DMS 273 (cell line): ENCODE measurements around the gene MYO1A.
A peak's percentile ranks its signal among the peaks of the same experiment; 100 is the strongest.
"Not testable (repeated sequence)": the region's sequence is repeated elsewhere in the genome, so short reads cannot be mapped to it uniquely, and the experiment has no call there.

ENCODE experiments used
- DNase-seq: peaks from one replicate; lab custom pipeline; 2025; ENCODE audit not compliant: unreplicated experiment; lab: John Stamatoyannopoulos, UW

Gene MYO1A

DNA sequence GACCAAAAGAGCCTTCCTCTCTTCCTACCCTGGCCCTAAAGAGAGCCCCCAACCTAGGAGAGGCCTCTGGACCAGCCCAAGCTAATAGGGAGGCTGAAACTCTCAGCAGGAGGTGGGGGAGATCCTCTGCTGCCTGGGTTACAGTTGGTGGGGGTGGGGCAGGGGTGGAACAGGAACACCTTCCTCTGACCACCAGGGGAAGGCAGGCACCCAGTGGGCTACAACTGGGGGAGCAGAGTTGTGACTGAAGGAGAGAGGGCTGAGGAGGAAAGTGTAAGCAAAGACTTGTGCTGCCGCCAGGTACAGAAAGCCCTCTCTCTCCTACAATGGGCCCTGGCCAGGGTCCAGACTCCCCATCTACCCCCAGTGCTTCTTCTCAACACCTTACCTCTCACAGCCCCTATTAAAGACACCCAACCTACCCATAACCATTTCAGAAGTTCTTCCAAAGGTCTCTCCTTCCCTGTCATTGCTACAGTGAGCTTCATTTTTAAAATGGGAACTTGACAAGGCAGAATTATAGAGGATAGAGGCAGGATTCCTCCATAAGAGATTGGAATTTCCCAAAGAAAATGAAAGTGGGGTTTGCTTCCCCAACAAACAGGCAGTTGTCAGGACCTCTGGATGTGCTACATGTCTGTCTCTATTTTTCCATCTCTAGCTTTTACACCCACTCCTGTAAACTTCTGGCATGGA, 1.4 kb downstream of the MYO1A start:
- no peak for DNase-seq

DNA sequence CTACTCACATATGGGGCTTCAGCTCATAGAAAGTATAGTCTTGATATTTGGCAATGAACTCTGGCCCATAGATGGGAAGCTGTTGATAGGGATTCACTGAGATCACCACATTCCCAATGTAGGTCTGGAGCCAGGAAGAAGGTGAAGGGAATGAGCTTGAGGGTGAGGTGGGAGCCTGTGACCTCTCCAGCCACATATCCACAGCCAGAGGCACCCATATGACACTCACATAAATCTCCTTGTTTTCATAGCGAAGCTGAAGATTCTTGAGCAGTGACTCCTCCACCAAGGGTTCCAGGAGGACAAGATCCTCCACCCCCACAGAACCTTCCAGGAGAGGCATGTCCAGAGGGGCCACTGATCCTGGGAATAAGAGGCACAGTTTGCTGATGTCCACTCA, 1.9 kb downstream of the MYO1A start:
- no peak for DNase-seq

DNA sequence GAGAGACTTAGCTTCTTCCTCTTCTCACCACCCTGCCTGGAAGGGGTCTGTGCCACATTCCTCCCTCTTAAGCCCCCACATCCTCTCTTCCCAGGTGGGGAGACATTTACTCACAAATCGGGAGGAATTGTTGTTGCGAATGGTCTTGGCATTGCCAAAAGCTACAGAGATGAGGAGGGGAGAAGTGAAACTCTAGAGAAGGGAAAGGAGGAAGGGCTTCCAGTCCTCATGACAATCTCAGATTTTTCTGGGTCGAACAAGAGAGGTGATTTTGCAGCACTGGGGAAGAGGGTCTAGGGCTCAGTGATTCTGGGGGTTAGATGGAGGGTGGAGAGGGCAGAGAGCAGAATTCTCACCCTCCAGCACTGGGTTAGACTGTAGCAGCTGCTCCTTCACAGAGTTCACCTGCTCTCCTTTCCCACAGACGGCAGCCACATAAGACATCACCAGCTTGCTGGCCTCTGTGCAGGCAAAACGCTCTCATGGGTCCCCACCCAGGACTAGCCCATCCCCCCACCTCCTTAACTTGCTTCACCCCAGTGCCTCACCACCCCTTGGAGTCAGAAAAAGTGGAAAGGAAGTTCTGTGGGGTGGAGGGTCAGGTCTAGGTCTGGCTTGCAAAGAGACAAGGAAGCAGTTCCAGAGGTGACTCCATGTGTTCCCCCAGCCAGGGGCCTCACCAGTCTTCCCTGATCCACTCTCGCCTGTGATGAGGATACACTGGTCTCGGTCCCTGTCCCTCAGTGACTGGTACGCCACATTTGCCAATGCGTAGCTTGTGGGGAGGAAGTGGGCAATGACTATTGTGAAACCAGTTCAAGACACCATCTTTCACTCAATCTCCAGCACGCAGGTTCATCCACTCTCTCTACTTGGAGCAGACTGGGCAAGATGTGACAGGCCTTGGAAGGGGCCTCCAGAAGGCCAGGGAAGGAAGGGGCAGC, 2.7 kb downstream of the MYO1A start:
- no peak for DNase-seq

DNA sequence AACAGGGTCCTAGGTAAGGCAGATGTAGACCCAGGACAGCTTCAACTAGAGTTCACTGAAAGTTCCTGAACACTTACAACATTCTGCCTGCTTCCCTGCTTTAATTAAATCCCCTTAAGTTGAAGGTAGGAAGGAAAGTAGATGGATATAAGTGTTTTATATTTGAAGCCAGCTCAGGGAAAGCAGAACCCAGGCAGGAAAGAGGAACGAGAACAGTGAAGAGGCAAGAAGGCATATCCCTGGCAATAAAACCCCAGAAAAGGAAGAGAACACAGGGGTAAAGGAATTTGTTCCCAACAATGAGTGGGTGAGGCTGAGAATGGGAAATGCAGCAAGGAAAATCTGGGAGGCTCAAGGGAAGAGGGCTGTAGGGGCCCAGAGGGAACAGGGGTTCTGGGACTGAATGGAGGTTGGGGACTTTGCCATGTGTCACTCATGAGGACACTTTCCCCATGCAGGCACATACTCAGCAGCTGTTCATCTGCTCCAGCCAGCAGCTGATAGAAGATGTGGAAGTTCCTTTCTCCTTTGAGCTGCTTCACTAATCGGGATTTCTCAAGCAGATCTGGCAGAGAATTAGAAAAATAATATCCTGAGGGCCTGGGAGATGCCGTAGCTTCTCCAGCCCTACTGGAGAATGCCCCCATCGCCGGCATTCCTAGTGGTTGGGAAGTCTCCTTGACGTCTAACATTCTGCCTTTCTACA, 3.7 kb downstream of the MYO1A start:
- DNase-seq = no peak

DNA sequence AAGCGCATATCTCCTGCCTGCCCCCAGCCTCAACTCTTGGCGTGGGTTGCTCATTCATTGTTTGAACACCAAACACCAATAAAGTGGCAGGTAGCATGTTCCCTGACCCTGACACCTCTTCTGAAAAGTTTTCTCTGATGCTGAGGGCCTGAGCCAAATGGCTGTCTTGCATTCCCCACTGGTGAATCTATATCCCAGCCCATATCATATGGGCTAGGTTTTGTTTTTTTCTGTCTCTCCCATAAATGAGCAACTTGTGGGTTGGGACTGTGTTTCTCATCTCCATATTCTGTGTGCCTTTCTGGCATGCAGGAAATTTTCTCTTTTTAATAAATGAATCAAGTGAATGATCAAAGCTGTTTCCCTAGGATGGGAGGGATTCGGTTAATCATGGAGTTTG, 5.0 kb downstream of the MYO1A start:
- no peak for DNase-seq

DNA sequence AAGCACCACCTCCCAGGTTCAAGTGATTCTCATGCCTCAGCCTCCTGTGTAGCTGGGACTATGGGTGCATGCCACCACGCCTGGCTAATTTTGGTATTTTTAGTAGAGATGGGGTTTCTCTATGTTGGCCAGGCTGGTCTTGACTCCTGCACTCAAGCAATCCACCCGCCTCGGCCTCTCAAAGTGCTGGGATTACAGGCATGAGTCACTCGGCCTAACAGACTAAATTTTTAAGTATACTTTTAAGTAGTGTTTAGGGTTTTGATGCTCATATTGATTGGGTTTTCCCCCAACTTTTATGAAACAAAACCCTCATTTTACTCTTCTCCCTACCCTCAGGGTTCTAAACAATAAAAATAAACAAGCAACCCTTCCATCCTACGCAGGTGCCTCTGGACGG, 5.5 kb downstream of the MYO1A start:
- no peak for DNase-seq

DNA sequence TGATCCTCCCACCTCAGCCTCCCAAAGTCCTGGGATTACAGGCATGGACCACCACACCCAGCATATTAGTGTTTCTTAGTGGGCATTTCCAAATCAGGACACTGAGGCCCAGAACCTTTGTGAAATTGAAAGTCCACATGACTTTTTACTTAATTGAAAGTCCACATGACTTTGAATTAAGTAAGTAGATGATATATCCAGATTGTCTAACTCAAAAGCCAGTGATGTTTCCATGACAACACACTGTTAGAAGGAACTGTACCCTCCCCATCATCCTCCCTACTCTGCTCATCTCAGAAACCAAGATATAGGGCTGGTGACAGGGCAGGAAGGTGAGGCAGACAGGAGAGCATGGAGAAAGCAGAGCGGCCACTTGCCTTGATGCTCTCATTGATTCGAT, 7.2 kb downstream of the MYO1A start:
- DNase-seq = no peak

DNA sequence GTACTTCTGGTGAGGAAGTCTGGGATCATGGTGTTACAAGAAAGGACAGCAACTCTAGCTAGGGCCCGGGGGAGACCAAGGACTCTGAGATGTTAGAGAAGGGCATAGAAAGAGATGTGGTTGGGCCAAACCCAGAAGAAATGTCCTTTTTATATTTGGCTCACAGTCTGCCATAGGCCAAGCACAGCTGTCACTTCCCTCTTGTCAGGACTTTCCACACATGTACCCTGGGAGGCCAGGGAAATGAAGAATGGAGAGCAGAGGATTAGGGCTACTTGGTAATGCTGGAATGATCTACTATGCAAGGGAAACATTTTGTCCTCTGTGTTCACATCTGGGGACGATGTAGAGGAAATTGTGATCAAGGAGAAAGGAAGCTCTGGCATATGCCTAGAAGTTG, 9.2 kb downstream of the MYO1A start:
- no peak for DNase-seq

DNA sequence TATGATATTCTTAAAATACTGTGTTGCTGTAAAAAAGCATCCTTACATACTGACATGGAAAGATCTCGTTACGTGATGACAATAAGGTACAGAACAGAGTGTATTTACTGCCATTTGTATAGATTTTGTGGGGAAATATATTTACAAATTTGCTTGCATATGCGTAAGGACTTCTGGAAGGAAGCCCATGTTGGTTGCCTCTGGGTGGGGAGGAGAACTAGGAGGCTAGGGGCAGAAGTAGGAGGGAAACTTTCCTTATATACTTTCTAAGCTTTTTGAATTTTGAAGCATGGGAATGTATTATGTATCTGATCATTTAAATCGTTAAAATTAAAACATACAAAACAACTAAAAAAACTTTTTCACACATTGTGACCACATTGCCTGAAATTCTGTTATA, 9.7 kb downstream of the MYO1A start:
- DNase-seq = no peak

DNA sequence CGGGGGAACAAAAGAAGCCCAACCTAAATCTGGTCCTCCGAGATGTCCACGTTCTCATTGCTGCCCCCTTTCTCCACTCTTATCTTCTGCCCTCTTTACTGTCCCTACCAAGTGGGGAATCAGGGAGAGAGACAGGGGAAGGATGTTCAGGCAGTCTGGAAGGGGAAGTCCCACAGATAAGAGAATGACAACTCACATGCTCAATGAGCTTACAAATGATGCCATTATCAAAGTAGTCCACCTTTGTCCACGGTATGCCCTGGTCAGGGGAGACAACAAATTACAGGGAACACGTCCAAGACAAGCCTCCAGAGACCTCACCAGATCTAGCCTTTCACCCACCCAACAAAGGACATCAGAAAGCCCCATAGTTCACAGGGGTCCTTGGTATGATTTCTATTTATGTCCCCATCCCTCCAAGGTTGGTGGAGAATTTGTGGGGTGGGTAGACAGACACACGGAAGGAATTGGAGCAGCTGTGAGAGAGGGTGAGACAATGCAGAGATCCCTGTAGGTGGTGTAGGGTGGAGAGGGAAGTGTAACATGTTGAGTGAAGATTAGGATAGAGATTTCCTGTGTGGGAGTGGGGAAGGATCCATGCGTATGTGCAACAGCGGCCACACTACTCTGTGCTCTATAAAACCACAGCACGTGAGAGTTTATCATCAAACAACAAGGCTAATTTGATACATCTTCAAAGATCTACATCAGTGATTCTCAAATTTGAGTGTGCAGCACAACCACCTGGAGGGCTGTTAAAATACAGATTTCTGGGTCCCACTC, 10.7 kb downstream of the MYO1A start:
- no peak for DNase-seq

DNA sequence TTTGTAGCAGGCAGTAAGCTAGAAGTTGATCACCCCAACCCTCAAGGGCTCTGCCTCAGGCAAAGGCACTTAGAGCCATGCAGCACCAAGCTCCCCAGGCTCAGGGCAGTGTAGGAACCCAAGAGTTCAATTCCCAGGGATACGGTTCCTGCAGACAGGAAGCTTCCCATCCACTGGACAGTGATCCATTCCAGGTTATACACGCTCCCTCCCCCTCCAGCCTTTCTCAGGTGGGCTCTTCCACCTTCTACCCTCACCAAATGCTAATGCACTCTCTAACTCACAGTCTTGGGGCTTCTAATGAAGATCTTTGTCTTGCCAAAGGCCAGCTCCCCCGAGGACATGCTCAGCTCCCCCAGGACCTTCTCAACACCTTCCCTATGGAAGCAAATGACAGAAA, 12.7 kb downstream of the MYO1A start:
- no peak for DNase-seq

DNA sequence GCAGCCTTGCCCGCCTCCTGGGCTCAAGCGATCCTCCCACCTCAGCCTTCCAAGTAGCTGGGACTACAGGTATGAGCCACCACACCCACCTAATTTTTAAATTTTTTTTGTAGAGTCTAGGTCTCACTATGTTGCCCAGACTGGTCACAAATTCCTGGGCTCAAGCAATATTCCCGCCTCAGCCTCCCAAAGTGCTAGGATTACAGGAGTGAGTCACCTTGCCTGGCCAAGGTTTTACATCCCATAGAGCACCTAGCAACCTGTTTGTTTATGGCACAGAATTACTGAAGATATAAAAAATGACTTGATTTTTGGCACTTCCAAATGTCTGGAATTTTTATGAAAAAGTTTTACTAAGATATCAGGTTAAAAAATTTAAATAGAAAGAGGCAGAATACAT, 16.5 kb downstream of the MYO1A start:
- DNase-seq = no peak

DNA sequence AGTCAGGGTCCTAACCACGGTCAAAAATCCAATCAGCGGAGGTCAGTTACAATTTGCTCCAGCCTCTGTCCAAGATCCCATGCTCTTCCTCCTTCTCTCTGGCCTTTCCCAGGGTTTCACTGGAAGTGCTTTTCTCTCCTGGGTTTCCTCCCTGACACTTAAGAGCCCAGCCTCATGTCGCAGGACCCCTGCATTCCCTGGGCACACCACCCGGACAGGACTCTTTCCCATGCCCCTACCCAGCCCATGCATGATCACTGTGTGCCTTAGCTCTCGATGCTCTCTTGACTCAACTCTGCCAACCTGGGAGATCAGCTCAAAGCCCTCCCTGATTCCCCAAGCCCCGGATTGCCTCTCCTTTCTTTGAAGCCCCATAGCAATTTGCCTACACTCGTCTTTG, 18.1 kb downstream of the MYO1A start:
- DNase-seq = no peak

DNA sequence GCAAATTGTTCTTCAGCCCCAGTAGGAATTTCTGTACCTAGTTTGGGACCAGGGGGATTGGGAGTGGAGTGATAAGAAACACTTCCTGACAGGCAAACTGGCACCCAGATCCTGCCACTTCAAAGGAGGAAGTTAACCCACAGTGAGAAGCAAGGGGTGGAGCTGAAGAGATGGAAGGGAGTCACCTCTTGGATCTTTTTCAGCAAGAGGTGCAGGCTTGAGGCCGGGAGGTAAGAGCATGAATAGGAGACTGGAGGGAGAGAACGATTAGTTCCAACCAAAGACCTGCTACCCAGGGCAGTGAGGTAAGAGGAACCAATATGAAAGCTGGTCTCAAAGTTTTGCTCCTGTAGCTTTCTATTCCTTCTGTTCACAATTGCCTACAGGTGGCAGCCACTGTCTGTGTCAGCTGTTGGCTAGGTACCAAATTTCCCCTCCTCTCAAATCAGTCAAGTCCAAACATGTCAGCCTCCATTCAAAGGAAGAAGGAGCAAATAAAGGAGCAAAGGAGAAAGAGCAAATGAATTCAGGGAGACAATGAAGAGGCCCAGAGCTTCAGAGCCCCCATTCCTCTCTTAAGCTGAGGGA, 18.7 kb downstream of the MYO1A start:
- peak; percentile 81 for DNase-seq

DNA sequence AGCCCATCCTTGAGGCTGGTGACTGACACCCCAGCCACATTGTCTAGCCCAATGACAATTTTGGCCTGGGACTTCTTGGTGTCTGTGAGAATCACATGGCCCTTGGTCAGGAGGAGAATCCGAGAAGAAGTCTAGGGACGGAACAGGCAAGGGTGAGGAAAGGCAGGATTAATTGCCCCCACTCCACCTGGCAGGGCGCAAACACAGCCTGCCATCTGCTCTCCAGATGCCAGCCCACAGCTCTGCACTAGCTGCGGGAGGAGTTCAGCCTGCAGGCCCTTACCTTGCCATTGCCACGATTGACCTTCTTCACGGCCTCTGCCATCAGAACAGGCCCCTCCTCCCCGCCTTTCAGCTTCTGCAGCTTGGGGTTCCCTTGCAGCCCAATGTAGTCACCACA, 20.5 kb downstream of the MYO1A start:
- peak; percentile 84 for DNase-seq

DNA sequence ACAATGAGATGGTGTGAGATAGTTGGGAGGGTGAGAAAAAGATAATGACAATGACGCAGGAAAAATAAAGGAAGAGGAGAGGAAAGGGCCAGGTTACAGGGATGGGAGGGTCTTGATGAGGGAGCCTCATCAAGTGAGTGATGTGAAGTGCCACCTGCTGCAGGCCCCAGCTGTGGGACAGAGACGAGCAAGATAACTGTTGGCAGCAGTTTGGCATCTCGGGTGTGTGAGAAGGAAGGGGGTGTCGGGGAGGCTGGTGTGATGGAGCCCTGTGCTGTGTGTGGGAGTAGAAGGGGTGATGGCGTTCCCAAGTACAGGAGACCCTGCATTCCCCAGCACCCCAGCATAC, 22.1 kb downstream of the MYO1A start:
- DNase-seq = peak; percentile 27

DNA sequence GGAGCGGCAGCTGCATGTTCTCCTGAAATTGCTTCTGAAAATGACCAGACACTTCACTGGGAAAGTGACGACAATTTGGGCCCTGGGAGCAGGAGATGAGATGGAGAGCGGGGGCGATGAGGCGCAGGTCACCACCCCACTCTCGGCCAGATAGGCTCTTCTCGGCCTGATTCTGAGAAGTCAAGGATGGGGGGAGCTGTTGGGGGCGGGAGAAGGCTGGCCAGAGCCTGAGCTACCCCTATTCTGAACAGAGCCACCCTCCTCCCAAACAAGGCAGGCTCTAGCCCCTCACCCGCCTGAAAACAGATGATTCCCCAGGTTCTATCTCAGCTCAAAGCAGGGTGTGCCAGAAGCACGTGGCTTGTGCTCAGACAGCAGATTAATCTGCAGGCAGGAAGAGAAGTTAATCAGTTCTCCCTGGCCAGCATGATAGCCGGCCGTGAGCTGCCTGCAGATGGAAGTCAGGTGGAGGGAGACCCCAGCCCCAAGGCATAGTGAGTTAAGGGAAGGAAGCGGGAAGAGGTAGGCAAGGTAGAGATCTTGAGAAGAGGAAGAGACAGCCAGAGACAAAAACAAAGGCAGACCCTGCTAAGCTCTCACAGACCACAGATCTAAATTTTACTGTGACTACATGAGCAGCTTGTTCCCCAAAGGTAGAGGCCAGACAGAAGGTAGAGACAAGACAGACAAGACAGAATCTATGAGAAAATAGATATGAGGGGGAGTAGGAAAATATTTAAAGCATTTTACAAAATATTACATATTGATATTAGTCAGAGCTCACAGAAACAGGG, 22.7 kb downstream of the MYO1A start:
- peak; percentile 26 for DNase-seq

DNA sequence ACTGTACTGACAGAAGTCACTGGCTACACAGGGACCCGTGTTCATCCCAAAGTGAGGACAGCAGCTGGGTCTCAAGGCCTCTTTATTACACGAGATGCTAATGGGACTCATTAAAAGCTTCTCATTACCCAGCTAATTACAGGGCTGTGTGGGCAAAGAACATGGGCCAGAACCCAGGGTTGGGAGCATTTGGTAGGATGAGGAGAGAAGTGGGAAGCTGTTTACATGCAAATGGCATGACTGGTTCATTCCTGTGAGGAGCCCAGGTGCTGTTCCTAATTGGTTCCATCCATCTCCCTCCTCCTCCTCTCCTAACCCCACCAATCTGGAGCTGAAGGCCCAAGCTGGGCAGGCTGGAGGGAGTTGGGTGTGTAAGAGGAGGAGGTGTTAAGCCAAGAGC, 24.7 kb downstream of the MYO1A start:
- peak; percentile 24 for DNase-seq

DNA sequence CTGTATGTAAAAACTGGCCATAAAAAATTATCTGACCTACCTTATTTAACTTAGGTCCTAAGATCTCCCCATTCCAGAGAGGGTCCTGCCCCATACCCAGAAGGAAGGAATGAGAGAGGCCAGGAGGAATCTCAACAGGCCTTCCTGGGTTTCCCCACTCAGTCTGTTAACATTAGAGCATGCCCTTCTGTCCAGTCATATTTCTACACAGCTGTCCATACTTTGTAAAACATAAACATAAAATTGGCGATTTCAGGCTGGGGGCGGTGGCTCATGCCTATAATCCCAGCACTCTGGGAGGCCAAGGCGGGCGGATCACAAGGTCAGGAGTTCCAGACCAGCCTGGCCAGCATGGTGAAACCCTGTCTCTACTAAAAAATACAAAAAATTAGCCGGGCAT, 27.6 kb downstream of the MYO1A start:
- not testable (repeated sequence) for DNase-seq
